Activated CD4-positive, alpha-beta T cell treated with anti-CD3 and anti-CD28 coated beads, Interleukin-2, amount 50 U/mL, for 1 hour (primary cell): ENCODE data around the gene ZZZ3.
"Not testable (repeated sequence)": the region's sequence is repeated elsewhere in the genome, so short reads cannot be mapped to it uniquely, and the experiment has no call there.

Experiments used
- DNase-seq: peaks from one replicate; pipeline ENCODE4 v3.0.0-alpha.2; 2020

The ZZZ3 gene

GRCh38 chr1:77682460-77683159, at the start of gene ZZZ3:
TSS of gene ZZZ3 (minus strand) at chr1:77682658. CDS start at chr1:77633354, 49,304 bp downstream.
- DNase-seq = peak; percentile 92

GRCh38 chr1:77732090-77732489, 49.6 kb upstream of the ZZZ3 start:
- DNase-seq = no peak

- DNase-seq = no peak
Measured at GRCh38 chr1:77725706-77726105, 43.2 kb upstream of the ZZZ3 start.

GRCh38 chr1:77718181-77718580, 35.7 kb upstream of the ZZZ3 start:
- DNase-seq = no peak

GRCh38 chr1:77716065-77716464, 33.6 kb upstream of the ZZZ3 start:
- no peak for DNase-seq

GRCh38 chr1:77709727-77710126, 27.3 kb upstream of the ZZZ3 start:
- DNase-seq = no peak

GRCh38 chr1:77706321-77706720, 23.9 kb upstream of the ZZZ3 start:
- DNase-seq = no peak

- DNase-seq = no peak
Measured at GRCh38 chr1:77704736-77705135, 22.3 kb upstream of the ZZZ3 start.

GRCh38 chr1:77699673-77700072, 17.2 kb upstream of the ZZZ3 start:
- not testable (repeated sequence) for DNase-seq

GRCh38 chr1:77697441-77697840, 15.0 kb upstream of the ZZZ3 start:
- no peak for DNase-seq

- no peak for DNase-seq
Measured at GRCh38 chr1:77688939-77689338, 6.5 kb upstream of the ZZZ3 start.

- peak; percentile 4 for DNase-seq
Measured at GRCh38 chr1:77687519-77687906, 5.1 kb upstream of the ZZZ3 start.

- DNase-seq = no peak
Measured at GRCh38 chr1:77686796-77687518, 4.5 kb upstream of the ZZZ3 start.

- DNase-seq = peak; percentile 88
Measured at GRCh38 chr1:77683160-77684148, 996 bp upstream of the ZZZ3 start.

GRCh38 chr1:77680173-77680572, 2.3 kb downstream of the ZZZ3 start:
- DNase-seq = no peak

- no peak for DNase-seq
Measured at GRCh38 chr1:77678660-77679610, 3.5 kb downstream of the ZZZ3 start.

- DNase-seq = not testable (repeated sequence)
Measured at GRCh38 chr1:77674807-77675206, 7.7 kb downstream of the ZZZ3 start.

- no peak for DNase-seq
Measured at GRCh38 chr1:77673716-77674355, 8.6 kb downstream of the ZZZ3 start.

GRCh38 chr1:77673030-77673429, 9.4 kb downstream of the ZZZ3 start:
- DNase-seq = no peak

GRCh38 chr1:77672374-77672773, 10.1 kb downstream of the ZZZ3 start:
- no peak for DNase-seq

GRCh38 chr1:77671836-77672235, 10.6 kb downstream of the ZZZ3 start:
- DNase-seq = no peak

GRCh38 chr1:77670330-77670729, 12.1 kb downstream of the ZZZ3 start:
- DNase-seq = no peak
